OCI-LY7 (cell line): ENCODE results near the gene LIFR.

ENCODE experiments used
- CTCF ChIP-seq: fragments of 200-600 bp; sonication (generic); conservative IDR thresholded peaks from 2 replicates; pipeline ENCODE4 v1.5.1; 2014; ENCODE audit warnings: mild to moderate bottlenecking, antibody characterized with exemption, low read length, moderate library complexity, mixed read lengths
- EZH2phosphoT487 ChIP-seq: fragments of 200-600 bp; sonication (generic); IDR thresholded peaks from 2 replicates; pipeline ENCODE4 v1.6.1; 2018; ENCODE audit warnings: low read depth, borderline replicate concordance, mild to moderate bottlenecking, mixed run types, antibody characterized with exemption, low read length, moderate library complexity, mixed read lengths

GRCh38 chr5:38455796-38456330 lies 100.6 kb downstream of the LIFR start:
- TF ChIP-seq CTCF (no peak), EZH2phosphoT487 (no peak)
